Measurements from ENCODE around the gene ZNF385A.

ZNF385A gene

GRCh38 chr12:54419088-54419887 lies 34.8 kb upstream of the ZNF385A start, which contains the start of gene ITGA5:
ITGA5 (minus strand) TSS chr12:54419266; CDS start chr12:54419198, 68 bp downstream.
- H3K36me3 Mint-ChIP-seq (ENCODE audit: low read depth): no peaks in the 10 kb centered on the region
- H3K4me3 Mint-ChIP-seq: peak within 1 kb of the TSS; percentile 88
- peaks cover 62% of the 10 kb centered on the region for H3K4me1 Mint-ChIP-seq (ENCODE audit: low read depth)
- H3K9me3 Mint-ChIP-seq: no peaks in the 10 kb centered on the region
- H3K27ac Mint-ChIP-seq: peak within 1 kb of the TSS; percentile 93
- H3K27me3 Mint-ChIP-seq: no peaks in the 10 kb centered on the region

GRCh38 chr12:54418441-54419087 lies 34.0 kb upstream of the ZNF385A start:
- Mint-ChIP-seq H3K36me3 (ENCODE audit: low read depth) (no peaks in the 10 kb centered on the region), H3K4me1 (ENCODE audit: low read depth) (peaks cover 66% of the 10 kb centered on the region), H3K4me3 (peak overlapping the region; percentile 88), H3K9me3 (no peaks in the 10 kb centered on the region), H3K27me3 (no peaks in the 10 kb centered on the region), H3K27ac (peak overlapping the region; percentile 93)

DNA sequence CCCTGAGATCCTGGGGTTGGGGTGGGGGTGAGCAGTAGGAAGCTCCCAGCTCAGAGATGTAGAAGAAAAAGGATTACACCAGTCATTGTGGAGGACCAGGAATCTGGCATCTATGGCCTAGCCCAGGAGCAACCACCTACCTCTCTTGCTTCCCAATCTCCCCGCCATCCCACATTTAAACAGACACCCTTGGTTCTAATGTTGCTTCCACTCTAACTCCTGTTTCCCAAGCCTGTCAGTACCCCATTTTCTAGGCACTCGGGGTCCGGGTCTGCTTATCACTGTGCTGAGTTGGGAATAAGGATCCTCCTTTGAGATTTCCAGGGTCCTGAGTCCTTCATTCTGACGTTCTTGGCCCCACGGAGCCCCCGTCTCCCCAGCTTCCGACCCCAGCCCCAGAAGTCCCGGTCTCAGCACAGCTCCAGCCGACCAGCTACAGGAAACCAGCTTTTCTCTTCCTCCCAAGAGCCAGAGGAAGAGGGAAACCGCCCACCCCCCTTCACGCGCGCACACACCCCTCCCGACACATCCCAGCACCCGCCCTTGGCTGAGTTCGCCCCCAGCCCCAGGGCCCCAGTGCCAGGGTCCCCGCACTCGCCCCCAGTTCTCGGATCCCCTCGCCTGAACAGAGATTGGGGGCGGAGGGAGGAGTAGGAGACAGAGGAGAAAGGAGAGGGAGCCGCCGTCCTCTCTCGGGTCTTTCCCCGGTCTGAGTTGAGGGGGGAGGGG lies 33.3 kb upstream of the ZNF385A start:
- no peaks in the 10 kb centered on the region for H3K9me3 Mint-ChIP-seq
- H3K4me1 Mint-ChIP-seq (ENCODE audit: low read depth): peaks cover 67% of the 10 kb centered on the region
- H3K36me3 Mint-ChIP-seq (ENCODE audit: low read depth): no peaks in the 10 kb centered on the region
- peak overlapping the region; percentile 88 for H3K4me3 Mint-ChIP-seq
- H3K27me3 Mint-ChIP-seq: no peaks in the 10 kb centered on the region
- H3K27ac Mint-ChIP-seq: peak overlapping the region; percentile 93

DNA sequence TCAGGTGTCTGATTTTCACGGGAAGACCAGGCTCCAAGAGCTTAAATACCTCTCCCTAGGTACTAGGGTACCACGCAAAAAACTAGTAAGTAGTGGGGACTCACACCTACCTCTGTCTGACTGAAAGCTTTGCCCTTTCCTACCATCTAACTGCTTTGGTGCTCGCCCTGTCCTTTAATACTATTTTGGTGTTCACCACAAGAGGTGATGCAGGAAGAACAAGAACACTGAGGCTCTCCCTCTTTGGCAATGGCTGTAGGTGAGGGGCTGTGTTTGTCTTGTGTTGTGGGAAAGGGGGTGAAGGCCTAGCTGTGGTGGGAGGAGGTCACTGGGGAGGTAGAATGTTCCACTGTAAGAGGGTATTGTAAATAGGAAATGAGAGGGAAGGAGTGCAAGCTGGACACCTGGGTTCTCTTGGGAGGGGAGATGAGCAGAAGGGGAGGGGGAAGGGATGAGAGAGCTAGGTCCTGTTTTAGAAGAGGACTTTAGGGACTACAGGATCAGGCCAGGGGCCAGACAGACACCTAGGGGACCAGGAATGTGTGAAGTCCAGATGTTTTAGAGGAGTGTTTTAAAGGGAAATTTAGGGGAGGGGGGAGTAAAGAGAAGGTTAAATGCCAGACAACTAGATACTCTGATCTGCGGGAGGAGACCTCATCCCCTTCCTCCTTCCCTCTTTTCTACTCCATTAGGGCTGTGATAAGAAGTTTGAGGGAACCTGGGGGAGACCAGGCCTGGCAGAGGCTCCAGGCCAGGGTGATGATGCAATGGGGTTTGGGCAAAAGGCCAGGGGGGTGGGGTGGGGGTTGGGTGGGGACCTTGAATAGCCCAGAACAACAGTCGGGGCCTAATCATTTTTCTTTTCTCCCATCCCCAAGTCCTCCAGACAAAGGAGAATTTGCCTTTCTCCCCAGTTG lies 32.4 kb upstream of the ZNF385A start:
- peaks cover 75% of the 10 kb centered on the region for H3K4me1 Mint-ChIP-seq (ENCODE audit: low read depth)
- H3K9me3 Mint-ChIP-seq: no peaks in the 10 kb centered on the region
- peak overlapping the region; percentile 84 for H3K27ac Mint-ChIP-seq
- no peaks in the 10 kb centered on the region for H3K27me3 Mint-ChIP-seq
- H3K4me3 Mint-ChIP-seq: peak overlapping the region; percentile 88
- H3K36me3 Mint-ChIP-seq (ENCODE audit: low read depth): no peaks in the 10 kb centered on the region

- H3K9me3 Mint-ChIP-seq: no peaks in the 10 kb centered on the region
- H3K36me3 Mint-ChIP-seq (ENCODE audit: low read depth): peaks cover 5% of the 10 kb centered on the region
- peaks cover 79% of the 10 kb centered on the region for H3K4me1 Mint-ChIP-seq (ENCODE audit: low read depth)
- no peak overlapping the region for H3K27ac Mint-ChIP-seq
- H3K27me3 Mint-ChIP-seq: no peaks in the 10 kb centered on the region
- H3K4me3 Mint-ChIP-seq: no peak overlapping the region
Measured at GRCh38 chr12:54415221-54415929, 30.8 kb upstream of the ZNF385A start.

DNA sequence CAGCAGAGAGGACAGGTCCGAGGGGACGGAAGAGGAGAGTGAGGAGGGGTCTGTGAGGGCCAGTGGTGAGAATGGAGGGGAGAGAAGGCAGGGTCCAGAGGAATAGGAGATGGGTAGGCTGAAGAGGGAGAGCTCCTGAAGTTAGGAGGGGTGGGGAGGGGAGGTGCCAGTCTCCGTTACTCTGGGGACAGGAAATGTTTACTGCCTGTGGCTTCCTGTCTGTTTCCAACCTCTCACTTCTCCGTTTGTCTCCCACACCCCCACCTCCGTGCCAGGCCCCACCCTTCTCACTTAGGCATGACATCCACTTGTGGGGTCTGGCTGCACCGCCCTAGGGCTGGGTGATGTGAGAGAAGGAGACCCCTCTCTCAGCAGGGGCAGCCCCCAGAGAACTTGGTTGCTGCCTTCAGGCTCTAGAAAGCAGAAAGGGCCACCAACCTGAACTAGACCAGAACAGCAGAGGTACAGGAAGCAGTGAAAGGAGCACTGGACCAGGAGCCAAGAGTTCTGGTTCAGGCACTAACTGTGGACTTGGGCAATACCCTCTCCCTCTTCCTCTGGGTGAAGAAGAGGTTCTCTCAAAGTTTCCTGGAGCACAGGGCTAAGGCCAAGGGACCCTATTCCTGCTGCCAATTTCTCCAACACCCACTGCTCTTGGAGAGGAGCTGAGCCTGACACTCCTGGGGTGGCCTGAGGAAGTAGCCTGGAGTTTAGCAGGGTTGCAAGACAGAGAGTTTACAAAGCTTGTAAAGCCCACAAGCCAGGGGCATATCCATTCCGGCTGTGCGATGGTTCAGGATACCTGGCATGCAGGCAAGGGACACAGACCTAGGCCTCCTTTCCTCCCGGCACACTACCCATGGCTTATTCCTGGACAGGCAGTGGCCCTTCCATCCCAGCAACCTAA lies 29.0 kb upstream of the ZNF385A start:
- Mint-ChIP-seq H3K36me3 (ENCODE audit: low read depth) (peaks cover 10% of the 10 kb centered on the region), H3K27me3 (no peaks in the 10 kb centered on the region), H3K4me3 (peak overlapping the region; percentile 66), H3K4me1 (ENCODE audit: low read depth) (peaks cover 69% of the 10 kb centered on the region), H3K9me3 (no peaks in the 10 kb centered on the region), H3K27ac (peak overlapping the region; percentile 93)

GRCh38 chr12:54412786-54413185 lies 28.3 kb upstream of the ZNF385A start:
- peak overlapping the region; percentile 66 for H3K4me3 Mint-ChIP-seq
- no peaks in the 10 kb centered on the region for H3K27me3 Mint-ChIP-seq
- peaks cover 14% of the 10 kb centered on the region for H3K36me3 Mint-ChIP-seq (ENCODE audit: low read depth)
- no peaks in the 10 kb centered on the region for H3K9me3 Mint-ChIP-seq
- peak overlapping the region; percentile 93 for H3K27ac Mint-ChIP-seq
- peaks cover 70% of the 10 kb centered on the region for H3K4me1 Mint-ChIP-seq (ENCODE audit: low read depth)

GRCh38 chr12:54412348-54412747 lies 27.8 kb upstream of the ZNF385A start:
- Mint-ChIP-seq H3K27ac (peak overlapping the region; percentile 93), H3K4me3 (peak overlapping the region; percentile 66), H3K27me3 (no peaks in the 10 kb centered on the region), H3K4me1 (ENCODE audit: low read depth) (peaks cover 65% of the 10 kb centered on the region), H3K9me3 (no peaks in the 10 kb centered on the region), H3K36me3 (ENCODE audit: low read depth) (peaks cover 16% of the 10 kb centered on the region)

DNA sequence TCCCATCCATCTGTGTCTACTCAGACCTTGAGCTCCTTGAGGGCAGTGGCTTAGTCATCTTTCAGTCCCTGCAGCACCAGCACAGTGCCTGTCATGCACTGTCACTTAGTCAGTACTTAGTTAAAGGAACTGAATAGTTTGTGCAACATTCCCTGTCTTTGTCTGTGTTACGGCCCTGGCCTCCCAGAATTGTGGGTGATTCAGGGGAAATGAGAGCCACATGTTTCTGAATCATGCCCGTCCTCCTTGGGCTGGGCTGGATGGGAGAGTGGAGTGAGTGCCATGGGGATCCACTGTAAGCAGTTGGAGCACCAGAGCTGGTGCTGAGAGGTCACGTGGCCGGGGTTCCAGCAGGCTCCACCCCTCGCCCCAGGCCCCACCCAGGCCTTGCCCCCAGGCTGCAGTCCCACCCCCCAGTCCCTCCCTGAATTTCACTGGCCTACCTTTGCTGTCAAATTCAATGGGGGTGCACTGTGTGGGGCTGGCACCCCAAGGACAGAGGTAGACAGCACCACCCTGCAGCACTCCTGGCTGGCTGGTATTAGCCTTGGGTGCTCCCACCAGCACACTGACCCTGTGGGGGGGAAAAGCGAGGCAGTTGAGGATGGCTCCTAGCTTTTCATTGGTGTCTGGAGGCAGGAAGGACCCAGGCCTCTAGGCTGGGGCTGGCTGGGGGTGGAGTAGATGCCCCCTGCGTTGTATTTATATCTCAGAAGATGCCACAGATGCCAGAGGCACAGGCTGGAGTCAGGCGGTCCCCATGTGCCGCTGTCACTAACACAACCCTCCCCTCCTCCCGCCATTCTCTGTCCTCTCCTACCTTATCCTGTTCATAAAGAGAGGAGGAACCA lies 27.1 kb upstream of the ZNF385A start:
- Mint-ChIP-seq H3K27me3 (no peaks in the 10 kb centered on the region), H3K4me1 (ENCODE audit: low read depth) (peaks cover 58% of the 10 kb centered on the region), H3K36me3 (ENCODE audit: low read depth) (peaks cover 23% of the 10 kb centered on the region), H3K4me3 (peak overlapping the region; percentile 6), H3K9me3 (no peaks in the 10 kb centered on the region), H3K27ac (peak overlapping the region; percentile 93)

GRCh38 chr12:54409267-54409666 lies 24.7 kb upstream of the ZNF385A start:
- H3K27ac Mint-ChIP-seq: no peak overlapping the region
- no peaks in the 10 kb centered on the region for H3K9me3 Mint-ChIP-seq

GRCh38 chr12:54407183-54407905 lies 22.8 kb upstream of the ZNF385A start:
- Mint-ChIP-seq H3K27ac (peak overlapping the region; percentile 51), H3K36me3 (ENCODE audit: low read depth) (peaks cover 48% of the 10 kb centered on the region), H3K4me1 (ENCODE audit: low read depth) (peaks cover 25% of the 10 kb centered on the region), H3K9me3 (no peaks in the 10 kb centered on the region), H3K4me3 (no peak overlapping the region), H3K27me3 (no peaks in the 10 kb centered on the region)

More at GRCh38 chr12:54409267-54409666, 24.7 kb upstream of the ZNF385A start:
- Mint-ChIP-seq H3K4me3 (no peak overlapping the region), H3K27me3 (no peaks in the 10 kb centered on the region), H3K36me3 (ENCODE audit: low read depth) (peaks cover 35% of the 10 kb centered on the region), H3K4me1 (ENCODE audit: low read depth) (peaks cover 43% of the 10 kb centered on the region)

DNA sequence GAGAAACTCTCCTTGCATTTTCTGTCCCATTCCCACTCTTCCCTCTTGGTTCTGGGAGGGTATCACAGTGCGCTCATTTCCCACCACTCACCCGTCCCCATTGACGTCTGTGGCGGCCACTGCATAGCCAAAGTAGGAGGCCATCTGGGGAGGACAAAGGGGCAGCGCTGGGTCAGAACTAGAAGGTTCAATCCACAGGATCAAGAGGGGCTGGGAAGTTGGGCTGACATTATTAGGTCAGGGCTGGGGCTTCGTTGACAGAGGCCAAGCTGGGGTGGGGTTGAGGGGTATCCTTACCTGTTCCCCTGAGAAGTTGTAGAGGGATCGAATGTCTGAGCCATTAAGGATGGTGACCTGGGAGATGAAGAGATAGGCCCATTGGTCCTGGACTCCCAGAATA lies 21.0 kb upstream of the ZNF385A start:
- Mint-ChIP-seq H3K36me3 (ENCODE audit: low read depth) (peaks cover 52% of the 10 kb centered on the region), H3K4me3 (no peak overlapping the region), H3K4me1 (ENCODE audit: low read depth) (peaks cover 10% of the 10 kb centered on the region), H3K27ac (no peak overlapping the region), H3K27me3 (no peaks in the 10 kb centered on the region), H3K9me3 (no peaks in the 10 kb centered on the region)

Measured in stimulated activated naive CD8-positive, alpha-beta T cell treated with anti-CD3 and anti-CD28 coated beads, Interleukin-15, Interleukin-2, amounts not matched to agents 100 ng/mL and 50 ng/mL, for 24 hours (primary cell).